Neural cell (in vitro differentiated cells): Measurements from ENCODE around the gene FBN1.

Source experiments
- EP300 ChIP-seq: fragments of 450-650 bp; conservative IDR thresholded peaks from 2 replicates; pipeline ENCODE4 v1.6.1; 2014; ENCODE audit warnings: antibody characterized with exemption, mild to moderate bottlenecking, moderate library complexity; ENCODE audit not compliant: poor library complexity, severe bottlenecking
- EZH2 ChIP-seq: fragments of 200-600, 300-800 bp; shearing (Covaris generic), sonication (generic); IDR thresholded peaks from 2 replicates; pipeline ENCODE4 v1.6.1; 2014; ENCODE audit warnings: antibody characterized with exemption, low read length, borderline replicate concordance, mild to moderate bottlenecking; ENCODE audit not compliant: insufficient read depth, poor library complexity, severe bottlenecking
- MXI1 ChIP-seq: fragments of 450-650 bp; conservative IDR thresholded peaks from 2 replicates; pipeline ENCODE4 v1.6.1; 2014; ENCODE audit warnings: antibody characterized with exemption, mild to moderate bottlenecking; ENCODE audit not compliant: poor library complexity, severe bottlenecking
- POLR2AphosphoS5 ChIP-seq: IDR thresholded peaks from 2 replicates; pipeline ENCODE4 v1.6.1; 2012
- SMC3 ChIP-seq: fragments of 450-650 bp; conservative IDR thresholded peaks from 2 replicates; pipeline ENCODE4 v1.6.1; 2014; ENCODE audit warnings: antibody characterized with exemption, mild to moderate bottlenecking, moderate library complexity; ENCODE audit not compliant: poor library complexity
- TAF1 ChIP-seq: IDR thresholded peaks from 2 replicates; pipeline ENCODE4 v1.6.1; 2012; ENCODE audit warnings: low read depth
- TF ChIP-seq, protein P1 (sequence below): fragments of 450-650 bp; IDR thresholded peaks from 2 replicates; pipeline ENCODE4 v1.5.1; 2014; ENCODE audit warnings: antibody characterized with exemption, mild to moderate bottlenecking, moderate library complexity; ENCODE audit not compliant: poor library complexity, severe bottlenecking
- TF ChIP-seq, protein P2 (sequence below): IDR thresholded peaks from 2 replicates; pipeline ENCODE4 v1.6.1; 2012; ENCODE audit warnings: borderline replicate concordance

DNA sequence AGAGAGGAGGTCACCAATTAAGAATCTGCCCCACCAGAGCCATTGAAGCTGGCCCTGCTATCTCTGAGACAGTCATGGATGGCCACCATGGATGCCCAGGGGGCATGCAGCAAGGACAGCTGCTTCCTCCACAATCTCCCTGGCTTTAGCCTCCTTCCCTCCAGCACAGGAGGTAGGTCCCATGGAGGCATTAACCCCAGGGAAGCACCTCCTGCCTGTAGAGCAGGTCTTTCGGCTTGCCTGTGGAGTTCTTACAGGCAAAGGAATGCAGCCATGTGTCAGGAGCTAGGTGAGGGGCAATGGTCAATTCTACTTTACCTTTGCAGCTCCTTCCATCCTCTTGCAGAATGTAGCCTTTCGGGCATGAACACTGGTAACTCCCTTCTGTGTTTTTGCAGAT, 220.5 kb downstream of the FBN1 start:
- TF ChIP-seq, protein P1, sequence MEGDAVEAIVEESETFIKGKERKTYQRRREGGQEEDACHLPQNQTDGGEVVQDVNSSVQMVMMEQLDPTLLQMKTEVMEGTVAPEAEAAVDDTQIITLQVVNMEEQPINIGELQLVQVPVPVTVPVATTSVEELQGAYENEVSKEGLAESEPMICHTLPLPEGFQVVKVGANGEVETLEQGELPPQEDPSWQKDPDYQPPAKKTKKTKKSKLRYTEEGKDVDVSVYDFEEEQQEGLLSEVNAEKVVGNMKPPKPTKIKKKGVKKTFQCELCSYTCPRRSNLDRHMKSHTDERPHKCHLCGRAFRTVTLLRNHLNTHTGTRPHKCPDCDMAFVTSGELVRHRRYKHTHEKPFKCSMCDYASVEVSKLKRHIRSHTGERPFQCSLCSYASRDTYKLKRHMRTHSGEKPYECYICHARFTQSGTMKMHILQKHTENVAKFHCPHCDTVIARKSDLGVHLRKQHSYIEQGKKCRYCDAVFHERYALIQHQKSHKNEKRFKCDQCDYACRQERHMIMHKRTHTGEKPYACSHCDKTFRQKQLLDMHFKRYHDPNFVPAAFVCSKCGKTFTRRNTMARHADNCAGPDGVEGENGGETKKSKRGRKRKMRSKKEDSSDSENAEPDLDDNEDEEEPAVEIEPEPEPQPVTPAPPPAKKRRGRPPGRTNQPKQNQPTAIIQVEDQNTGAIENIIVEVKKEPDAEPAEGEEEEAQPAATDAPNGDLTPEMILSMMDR = no peak
- TF ChIP-seq, protein P2, sequence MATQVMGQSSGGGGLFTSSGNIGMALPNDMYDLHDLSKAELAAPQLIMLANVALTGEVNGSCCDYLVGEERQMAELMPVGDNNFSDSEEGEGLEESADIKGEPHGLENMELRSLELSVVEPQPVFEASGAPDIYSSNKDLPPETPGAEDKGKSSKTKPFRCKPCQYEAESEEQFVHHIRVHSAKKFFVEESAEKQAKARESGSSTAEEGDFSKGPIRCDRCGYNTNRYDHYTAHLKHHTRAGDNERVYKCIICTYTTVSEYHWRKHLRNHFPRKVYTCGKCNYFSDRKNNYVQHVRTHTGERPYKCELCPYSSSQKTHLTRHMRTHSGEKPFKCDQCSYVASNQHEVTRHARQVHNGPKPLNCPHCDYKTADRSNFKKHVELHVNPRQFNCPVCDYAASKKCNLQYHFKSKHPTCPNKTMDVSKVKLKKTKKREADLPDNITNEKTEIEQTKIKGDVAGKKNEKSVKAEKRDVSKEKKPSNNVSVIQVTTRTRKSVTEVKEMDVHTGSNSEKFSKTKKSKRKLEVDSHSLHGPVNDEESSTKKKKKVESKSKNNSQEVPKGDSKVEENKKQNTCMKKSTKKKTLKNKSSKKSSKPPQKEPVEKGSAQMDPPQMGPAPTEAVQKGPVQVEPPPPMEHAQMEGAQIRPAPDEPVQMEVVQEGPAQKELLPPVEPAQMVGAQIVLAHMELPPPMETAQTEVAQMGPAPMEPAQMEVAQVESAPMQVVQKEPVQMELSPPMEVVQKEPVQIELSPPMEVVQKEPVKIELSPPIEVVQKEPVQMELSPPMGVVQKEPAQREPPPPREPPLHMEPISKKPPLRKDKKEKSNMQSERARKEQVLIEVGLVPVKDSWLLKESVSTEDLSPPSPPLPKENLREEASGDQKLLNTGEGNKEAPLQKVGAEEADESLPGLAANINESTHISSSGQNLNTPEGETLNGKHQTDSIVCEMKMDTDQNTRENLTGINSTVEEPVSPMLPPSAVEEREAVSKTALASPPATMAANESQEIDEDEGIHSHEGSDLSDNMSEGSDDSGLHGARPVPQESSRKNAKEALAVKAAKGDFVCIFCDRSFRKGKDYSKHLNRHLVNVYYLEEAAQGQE = no peak
- TF ChIP-seq POLR2AphosphoS5 = no peak
- no peak for TF ChIP-seq EZH2
- TF ChIP-seq MXI1 = no peak
- no peak for TF ChIP-seq TAF1
- no peak for TF ChIP-seq SMC3
- TF ChIP-seq EP300 = no peak
